ENCODE measurements around the gene ZNF280C.
A peak's percentile ranks its signal among the peaks of the same experiment; 100 is the strongest.

The ZNF280C gene, protein sequence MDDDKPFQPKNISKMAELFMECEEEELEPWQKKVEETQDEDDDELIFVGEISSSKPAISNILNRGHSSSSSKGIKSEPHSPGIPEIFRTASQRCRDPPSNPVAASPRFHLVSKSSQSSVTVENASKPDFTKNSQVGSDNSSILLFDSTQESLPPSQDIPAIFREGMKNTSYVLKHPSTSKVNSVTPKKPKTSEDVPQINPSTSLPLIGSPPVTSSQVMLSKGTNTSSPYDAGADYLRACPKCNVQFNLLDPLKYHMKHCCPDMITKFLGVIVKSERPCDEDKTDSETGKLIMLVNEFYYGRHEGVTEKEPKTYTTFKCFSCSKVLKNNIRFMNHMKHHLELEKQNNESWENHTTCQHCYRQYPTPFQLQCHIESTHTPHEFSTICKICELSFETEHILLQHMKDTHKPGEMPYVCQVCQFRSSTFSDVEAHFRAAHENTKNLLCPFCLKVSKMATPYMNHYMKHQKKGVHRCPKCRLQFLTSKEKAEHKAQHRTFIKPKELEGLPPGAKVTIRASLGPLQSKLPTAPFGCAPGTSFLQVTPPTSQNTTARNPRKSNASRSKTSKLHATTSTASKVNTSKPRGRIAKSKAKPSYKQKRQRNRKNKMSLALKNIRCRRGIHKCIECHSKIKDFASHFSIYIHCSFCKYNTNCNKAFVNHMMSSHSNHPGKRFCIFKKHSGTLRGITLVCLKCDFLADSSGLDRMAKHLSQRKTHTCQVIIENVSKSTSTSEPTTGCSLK

DNA sequence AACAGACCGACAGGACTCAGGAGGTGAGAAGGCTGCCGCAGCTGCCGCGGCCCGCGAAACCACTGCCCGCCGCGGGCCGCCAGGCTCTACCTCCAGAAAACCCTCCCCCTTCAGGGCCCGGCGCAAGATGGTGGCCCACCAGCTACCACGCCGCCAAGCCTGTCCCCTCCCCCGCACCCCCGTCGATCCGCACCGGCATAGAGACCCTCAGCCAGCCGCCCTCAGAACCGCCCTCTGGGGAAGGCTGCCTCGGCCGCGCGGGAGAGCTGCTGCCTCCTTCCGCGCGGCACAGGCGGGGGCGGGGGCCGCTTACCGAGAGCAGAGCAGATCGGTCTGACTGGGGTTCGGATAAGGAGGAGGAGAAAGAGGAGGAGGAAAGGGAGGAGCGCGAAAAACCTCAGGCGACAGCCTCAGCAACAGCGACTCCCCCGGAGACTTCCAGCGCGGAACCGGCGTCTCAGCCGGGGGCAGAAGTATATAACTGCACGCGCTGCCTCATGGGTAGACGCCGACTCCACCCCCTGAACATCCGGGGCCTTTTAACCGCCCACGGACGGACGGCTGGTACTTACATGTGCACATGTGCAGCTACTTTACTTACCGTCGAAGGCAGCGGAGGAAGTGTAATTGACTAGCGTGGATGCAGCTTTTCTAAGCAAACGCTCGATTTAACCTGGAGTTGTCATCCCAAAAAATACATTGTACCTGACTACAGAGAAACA, at the start of gene ZNF280C:
Gene ZNF280C, minus strand, starts transcription at position 451 of the 722 bp plus-strand sequence. CDS start 8,450 bp downstream, outside the sequence.
- Histone ChIP-seq H3K4me3 (ENCODE audit: low read depth, low read length) (peak within 1 kb of the TSS; percentile 90), H3K4me1 (ENCODE audit: control insufficient read depth, insufficient read depth, low read length) (0 out of 2 replicates have a peak, but pooled peaks cover 5% of the 10 kb centered on the region), H3K27ac (ENCODE audit: low read depth, low read length) (peak within 1 kb of the TSS; percentile 98), H3K9me3 (ENCODE audit: control insufficient read depth, insufficient read depth, low read depth, low read length) (peaks cover 4% of the 10 kb centered on the region; the same call in 1 of the 2 replicates), H3K36me3 (ENCODE audit: control insufficient read depth, insufficient read depth, low read length) (no peaks in the 10 kb centered on the region), H3K27me3 (ENCODE audit: control insufficient read depth, insufficient read depth, low read length) (no peaks in the 10 kb centered on the region), H3K9ac (ENCODE audit: low read length) (peak within 1 kb of the TSS; percentile 89)

DNA sequence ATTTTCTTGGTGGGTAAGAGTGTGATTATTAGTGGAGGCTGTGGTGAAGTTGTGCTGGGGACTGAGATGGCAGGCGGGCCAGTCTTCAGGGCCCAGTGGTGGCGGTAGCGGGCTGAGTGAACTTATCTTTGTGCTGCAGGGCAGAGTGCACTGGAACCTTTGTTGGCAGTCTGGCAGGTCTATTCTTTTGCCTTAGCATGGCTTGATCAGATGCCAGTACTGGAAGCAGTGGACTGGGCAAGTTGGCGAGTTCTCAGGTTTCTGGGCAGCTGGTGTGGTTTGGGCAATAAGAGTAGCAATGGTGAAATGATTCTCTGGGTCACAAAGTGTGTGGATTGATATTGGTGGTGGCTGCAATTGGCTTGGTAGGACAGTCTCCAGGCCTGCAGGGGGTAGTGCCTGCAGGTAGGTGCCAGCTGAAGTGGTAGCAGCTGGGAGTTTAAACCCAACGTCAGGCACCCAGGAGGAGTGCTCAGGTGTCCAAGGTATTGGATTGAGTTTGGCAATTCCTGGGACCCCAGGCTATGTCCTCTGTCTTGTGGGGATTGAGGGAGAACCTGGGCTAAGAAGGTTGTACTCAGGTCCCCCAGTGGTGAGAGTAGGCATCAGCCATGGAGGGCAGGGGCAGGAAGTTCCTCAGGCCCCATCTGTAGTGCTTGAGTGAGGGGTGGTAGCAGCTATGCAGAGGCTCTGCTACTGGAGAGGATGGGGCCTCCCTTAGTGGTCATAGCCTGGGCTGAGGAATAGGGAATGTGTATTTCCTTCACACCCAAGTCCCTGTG, 36.1 kb upstream of the ZNF280C start:
- Histone ChIP-seq H3K4me3 (ENCODE audit: low read depth, low read length) (no peak overlapping the region), H3K36me3 (ENCODE audit: control insufficient read depth, insufficient read depth, low read length) (no peaks in the 10 kb centered on the region), H3K9me3 (ENCODE audit: control insufficient read depth, insufficient read depth, low read depth, low read length) (no peaks in the 10 kb centered on the region), H3K9ac (ENCODE audit: low read length) (no peak overlapping the region), H3K27me3 (ENCODE audit: control insufficient read depth, insufficient read depth, low read length) (peaks cover 3% of the 10 kb centered on the region; the same call in 1 of the 2 replicates), H3K27ac (ENCODE audit: low read depth, low read length) (no peak overlapping the region), H3K4me1 (ENCODE audit: control insufficient read depth, insufficient read depth, low read length) (peaks cover 2% of the 10 kb centered on the region; the same call in 1 of the 2 replicates)

DNA sequence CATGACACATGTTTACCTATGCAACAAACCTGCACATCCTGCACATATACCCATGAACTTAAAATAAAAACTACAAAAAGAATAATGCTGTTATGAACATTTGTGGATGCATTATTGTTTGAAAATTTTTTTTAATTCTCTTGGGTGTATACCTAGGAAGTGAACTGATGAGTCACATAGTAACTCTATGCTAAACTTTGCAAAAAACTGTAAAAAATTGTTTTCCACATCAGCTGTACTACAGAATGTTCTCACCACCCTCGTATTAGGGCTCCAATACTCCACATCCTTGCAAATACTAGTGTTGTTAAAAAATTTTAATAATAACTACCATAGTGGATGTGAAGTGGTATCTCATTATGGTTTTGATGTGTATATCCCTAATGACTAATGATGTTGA, 33.3 kb upstream of the ZNF280C start:
- Histone ChIP-seq H3K27me3 (ENCODE audit: control insufficient read depth, insufficient read depth, low read length) (peaks cover 3% of the 10 kb centered on the region; the same call in 1 of the 2 replicates), H3K27ac (ENCODE audit: low read depth, low read length) (no peak overlapping the region), H3K36me3 (ENCODE audit: control insufficient read depth, insufficient read depth, low read length) (no peaks in the 10 kb centered on the region), H3K4me3 (ENCODE audit: low read depth, low read length) (no peak overlapping the region), H3K9me3 (ENCODE audit: control insufficient read depth, insufficient read depth, low read depth, low read length) (no peaks in the 10 kb centered on the region), H3K9ac (ENCODE audit: low read length) (no peak overlapping the region), H3K4me1 (ENCODE audit: control insufficient read depth, insufficient read depth, low read length) (peaks cover 7% of the 10 kb centered on the region; the same call in 1 of the 2 replicates)

DNA sequence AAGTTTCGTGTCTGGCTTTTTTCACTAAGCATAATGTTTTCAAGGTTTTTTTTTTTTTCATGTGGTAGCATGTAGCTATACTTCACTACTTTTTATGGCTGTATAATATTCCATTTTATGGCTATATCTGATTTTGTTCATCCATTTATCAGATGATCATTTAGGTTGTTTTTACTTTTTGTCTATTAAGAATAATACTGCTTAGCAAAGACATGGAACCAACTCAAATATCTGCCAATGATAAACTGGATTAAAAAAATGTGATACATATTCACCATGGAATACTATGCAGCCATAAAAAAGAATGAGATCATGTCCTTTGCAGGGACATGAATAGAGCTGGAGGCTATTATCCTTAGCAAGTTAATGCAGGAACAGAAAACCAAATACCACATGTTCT, 32.7 kb upstream of the ZNF280C start:
- no peaks in the 10 kb centered on the region for H3K27me3 ChIP-seq (ENCODE audit: control insufficient read depth, insufficient read depth, low read length)
- no peak overlapping the region for H3K9ac ChIP-seq (ENCODE audit: low read length)
- H3K4me3 ChIP-seq (ENCODE audit: low read depth, low read length): no peak overlapping the region
- no peaks in the 10 kb centered on the region for H3K9me3 ChIP-seq (ENCODE audit: control insufficient read depth, insufficient read depth, low read depth, low read length)
- no peaks in the 10 kb centered on the region for H3K36me3 ChIP-seq (ENCODE audit: control insufficient read depth, insufficient read depth, low read length)
- peaks cover 7% of the 10 kb centered on the region; the same call in 1 of the 2 replicates for H3K4me1 ChIP-seq (ENCODE audit: control insufficient read depth, insufficient read depth, low read length)
- no peak overlapping the region for H3K27ac ChIP-seq (ENCODE audit: low read depth, low read length)

DNA sequence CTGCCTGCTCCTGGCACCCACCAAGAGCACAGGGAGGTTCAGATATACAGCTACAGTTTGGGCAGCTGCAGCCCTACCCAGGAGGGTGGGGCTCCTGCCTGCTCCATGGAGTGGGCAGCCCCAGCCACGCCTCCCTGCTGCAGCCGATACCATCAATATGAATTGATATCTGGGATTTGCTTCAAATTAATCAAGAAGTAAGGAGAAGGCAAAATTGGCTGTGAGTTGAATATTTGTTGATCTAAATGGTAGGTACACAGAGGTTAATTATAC, 31.2 kb upstream of the ZNF280C start:
- H3K9ac ChIP-seq (ENCODE audit: low read length): no peak overlapping the region
- peak overlapping the region; percentile 26; the same call in 1 of the 2 replicates for H3K4me3 ChIP-seq (ENCODE audit: low read depth, low read length)
- H3K27me3 ChIP-seq (ENCODE audit: control insufficient read depth, insufficient read depth, low read length): no peaks in the 10 kb centered on the region
- H3K9me3 ChIP-seq (ENCODE audit: control insufficient read depth, insufficient read depth, low read depth, low read length): no peaks in the 10 kb centered on the region
- H3K4me1 ChIP-seq (ENCODE audit: control insufficient read depth, insufficient read depth, low read length): peaks cover 14% of the 10 kb centered on the region; the same call in 1 of the 2 replicates
- H3K36me3 ChIP-seq (ENCODE audit: control insufficient read depth, insufficient read depth, low read length): no peaks in the 10 kb centered on the region
- no peak overlapping the region for H3K27ac ChIP-seq (ENCODE audit: low read depth, low read length)

DNA sequence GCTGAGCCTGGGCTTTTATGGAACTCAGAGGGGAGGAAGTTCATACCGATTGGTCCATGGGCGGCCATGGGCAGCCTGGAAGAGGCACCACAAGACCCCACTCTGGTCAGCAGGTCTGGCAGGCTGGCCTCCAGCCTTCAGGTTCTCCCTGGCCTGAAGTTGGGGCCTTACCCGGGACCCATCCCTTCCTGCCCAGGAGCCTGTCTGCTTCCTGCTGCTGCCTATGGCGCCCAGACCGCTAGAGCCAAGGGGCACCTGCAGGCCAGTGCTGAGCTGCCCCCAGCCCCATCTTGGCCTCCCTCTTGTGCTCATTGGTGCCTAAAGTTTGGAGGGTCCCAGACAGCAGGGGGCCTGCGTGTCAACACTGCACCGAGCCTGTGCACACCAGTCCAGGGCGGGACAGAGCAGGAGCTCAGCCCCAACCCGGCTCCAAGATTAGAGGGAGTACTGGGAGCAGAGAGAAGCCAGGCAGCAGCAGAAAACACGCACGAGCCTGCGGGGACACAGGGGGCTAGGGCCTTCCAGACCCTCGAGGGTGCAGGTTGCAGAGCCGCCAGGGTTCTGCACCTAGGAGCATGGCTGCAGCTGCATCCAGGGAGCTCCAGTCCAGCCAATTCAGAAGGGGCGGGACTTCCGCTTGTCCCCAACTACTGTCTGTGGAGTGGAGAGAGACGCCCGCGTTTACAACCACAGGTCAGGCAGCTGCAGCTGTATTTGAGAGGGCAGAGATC, 30.7 kb upstream of the ZNF280C start:
- H3K27ac ChIP-seq (ENCODE audit: low read depth, low read length): no peak overlapping the region
- no peaks in the 10 kb centered on the region for H3K9me3 ChIP-seq (ENCODE audit: control insufficient read depth, insufficient read depth, low read depth, low read length)
- no peak overlapping the region for H3K9ac ChIP-seq (ENCODE audit: low read length)
- no peaks in the 10 kb centered on the region for H3K27me3 ChIP-seq (ENCODE audit: control insufficient read depth, insufficient read depth, low read length)
- peak overlapping the region; percentile 26; the same call in 1 of the 2 replicates for H3K4me3 ChIP-seq (ENCODE audit: low read depth, low read length)
- no peaks in the 10 kb centered on the region for H3K36me3 ChIP-seq (ENCODE audit: control insufficient read depth, insufficient read depth, low read length)
- H3K4me1 ChIP-seq (ENCODE audit: control insufficient read depth, insufficient read depth, low read length): peaks cover 14% of the 10 kb centered on the region; the same call in 1 of the 2 replicates

DNA sequence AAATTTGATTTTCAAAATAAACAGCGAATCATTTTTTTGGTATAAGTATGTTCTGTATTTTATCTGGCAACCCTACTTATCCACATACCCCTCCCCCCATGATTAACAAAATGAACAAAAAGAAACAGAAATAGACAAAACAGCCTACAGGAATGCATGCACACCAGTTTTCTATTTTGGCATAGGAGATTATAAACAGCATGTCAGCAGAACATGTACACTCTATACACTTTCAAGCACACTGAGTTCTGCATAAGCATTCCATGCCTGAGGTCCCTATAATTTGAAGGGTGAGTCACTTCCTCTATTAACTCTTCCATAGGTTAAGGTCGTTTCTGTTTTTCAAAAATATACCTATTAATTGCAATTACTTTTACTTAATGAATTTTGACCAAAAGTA, 28.0 kb upstream of the ZNF280C start:
- peaks cover 14% of the 10 kb centered on the region; the same call in 1 of the 2 replicates for H3K4me1 ChIP-seq (ENCODE audit: control insufficient read depth, insufficient read depth, low read length)

DNA sequence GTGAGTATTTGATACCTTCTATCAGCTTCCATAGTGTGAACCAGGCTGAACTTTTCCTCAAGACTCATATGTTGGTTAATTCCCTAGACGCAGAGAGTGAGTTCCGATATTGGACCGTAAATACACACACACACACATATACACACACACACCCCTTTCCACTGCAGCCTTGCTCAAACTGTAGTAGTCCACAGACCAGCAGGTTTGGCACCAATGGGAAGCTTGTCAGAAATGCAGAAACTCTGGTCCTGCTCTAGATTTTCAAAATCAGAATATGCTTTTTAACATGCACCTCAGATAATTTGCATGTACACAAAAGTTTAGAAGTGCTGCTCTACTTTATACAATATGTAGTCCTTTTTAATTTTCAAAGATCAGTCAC, 27.6 kb upstream of the ZNF280C start:
- Histone ChIP-seq H3K36me3 (ENCODE audit: control insufficient read depth, insufficient read depth, low read length) (no peaks in the 10 kb centered on the region), H3K27me3 (ENCODE audit: control insufficient read depth, insufficient read depth, low read length) (no peaks in the 10 kb centered on the region), H3K9ac (ENCODE audit: low read length) (no peak overlapping the region), H3K4me1 (ENCODE audit: control insufficient read depth, insufficient read depth, low read length) (peaks cover 14% of the 10 kb centered on the region; the same call in 1 of the 2 replicates), H3K27ac (ENCODE audit: low read depth, low read length) (no peak overlapping the region), H3K4me3 (ENCODE audit: low read depth, low read length) (no peak overlapping the region), H3K9me3 (ENCODE audit: control insufficient read depth, insufficient read depth, low read depth, low read length) (peaks cover 18% of the 10 kb centered on the region)

More for the DNA sequence above, 28.0 kb upstream of the ZNF280C start:
- H3K9ac ChIP-seq (ENCODE audit: low read length): no peak overlapping the region
- no peak overlapping the region for H3K27ac ChIP-seq (ENCODE audit: low read depth, low read length)
- no peaks in the 10 kb centered on the region for H3K36me3 ChIP-seq (ENCODE audit: control insufficient read depth, insufficient read depth, low read length)
- H3K9me3 ChIP-seq (ENCODE audit: control insufficient read depth, insufficient read depth, low read depth, low read length): peaks cover 14% of the 10 kb centered on the region
- no peak overlapping the region for H3K4me3 ChIP-seq (ENCODE audit: low read depth, low read length)
- no peaks in the 10 kb centered on the region for H3K27me3 ChIP-seq (ENCODE audit: control insufficient read depth, insufficient read depth, low read length)

DNA sequence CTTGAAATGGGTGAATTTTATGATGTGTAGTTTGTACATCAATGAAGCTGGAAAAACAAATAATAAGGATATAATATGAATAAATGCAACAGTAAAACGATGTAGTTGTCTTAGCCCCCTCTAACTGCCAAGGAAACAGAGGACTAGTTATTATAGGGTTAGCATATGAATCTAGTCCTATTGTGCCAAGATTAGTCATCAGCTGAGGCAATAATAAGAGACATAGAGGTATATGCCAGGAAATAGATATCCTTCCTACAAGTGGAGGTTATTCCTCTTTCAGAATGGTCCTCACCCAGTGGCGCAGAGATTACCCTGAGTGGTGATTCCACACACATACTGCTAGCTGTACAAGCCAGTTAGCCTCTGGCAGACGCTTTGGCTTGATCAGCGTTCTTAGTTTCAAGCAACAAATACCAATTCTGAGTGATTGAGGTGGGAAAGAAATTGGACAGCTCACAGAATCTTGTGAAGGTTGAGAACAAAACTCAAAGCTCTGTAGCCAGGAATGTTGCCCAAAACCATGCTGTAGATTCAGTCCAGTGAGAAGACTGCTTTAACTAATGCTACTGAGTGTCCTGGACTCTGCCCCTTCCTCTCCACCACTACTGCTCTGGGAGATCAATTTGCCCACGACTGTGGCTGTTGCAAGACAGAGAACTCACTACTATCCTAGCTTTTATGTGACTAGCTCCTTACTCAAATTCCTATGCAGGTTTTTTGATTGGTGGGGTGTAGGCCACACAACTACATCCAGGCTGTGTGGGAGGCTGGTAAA, 27.0 kb upstream of the ZNF280C start:
- H3K4me1 ChIP-seq (ENCODE audit: control insufficient read depth, insufficient read depth, low read length): peaks cover 14% of the 10 kb centered on the region; the same call in 1 of the 2 replicates
- no peak overlapping the region for H3K4me3 ChIP-seq (ENCODE audit: low read depth, low read length)
- H3K9ac ChIP-seq (ENCODE audit: low read length): no peak overlapping the region
- H3K27me3 ChIP-seq (ENCODE audit: control insufficient read depth, insufficient read depth, low read length): no peaks in the 10 kb centered on the region
- no peaks in the 10 kb centered on the region for H3K36me3 ChIP-seq (ENCODE audit: control insufficient read depth, insufficient read depth, low read length)
- H3K9me3 ChIP-seq (ENCODE audit: control insufficient read depth, insufficient read depth, low read depth, low read length): peaks cover 21% of the 10 kb centered on the region
- H3K27ac ChIP-seq (ENCODE audit: low read depth, low read length): no peak overlapping the region

Measured in HUES6 (cell line).